OCI-LY7 (cell line): Measurements from ENCODE around the gene SMIM44.

ENCODE experiments used
- CTCF ChIP-seq: fragments of 200-600 bp; sonication (generic); conservative IDR thresholded peaks from 2 replicates; pipeline ENCODE4 v1.5.1; 2014; ENCODE audit warnings: mild to moderate bottlenecking, antibody characterized with exemption, low read length, moderate library complexity, mixed read lengths
- EZH2phosphoT487 ChIP-seq: fragments of 200-600 bp; sonication (generic); IDR thresholded peaks from 2 replicates; pipeline ENCODE4 v1.6.1; 2018; ENCODE audit warnings: low read depth, borderline replicate concordance, mild to moderate bottlenecking, mixed run types, antibody characterized with exemption, low read length, moderate library complexity, mixed read lengths

GRCh38 chr19:3530389-3530788 lies 47.1 kb upstream of the SMIM44 start:
- TF ChIP-seq CTCF (no peak), EZH2phosphoT487 (no peak)
